Astrocyte of the hippocampus (primary cell): Measurements from ENCODE around the gene SNX6.
"Not testable (repeated sequence)": the region's sequence is repeated elsewhere in the genome, so short reads cannot be mapped to it uniquely, and the experiment has no call there.

ENCODE experiments used
- DNase-seq: peaks from one replicate; pipeline ENCODE4 v3.0.0; 2011; ENCODE audit warnings: low read depth, low spot score

Gene SNX6

GRCh38 chr14:34521071-34521470, 108.9 kb downstream of the SNX6 start:
- DNase-seq: not testable (repeated sequence)

- not testable (repeated sequence) for DNase-seq
Measured at GRCh38 chr14:34520304-34520970, 109.5 kb downstream of the SNX6 start.
